GM18909 (cell line): ENCODE results near the gene WDR45.

Experiments used
- ATAC-seq: cut with Tn5 transposase; IDR thresholded peaks from one replicate; pipeline ENCODE4 v1.9.1; 2021; ENCODE audit warnings: mild to moderate bottlenecking; ENCODE audit not compliant: unreplicated experiment, poor library complexity

The WDR45 gene

DNA sequence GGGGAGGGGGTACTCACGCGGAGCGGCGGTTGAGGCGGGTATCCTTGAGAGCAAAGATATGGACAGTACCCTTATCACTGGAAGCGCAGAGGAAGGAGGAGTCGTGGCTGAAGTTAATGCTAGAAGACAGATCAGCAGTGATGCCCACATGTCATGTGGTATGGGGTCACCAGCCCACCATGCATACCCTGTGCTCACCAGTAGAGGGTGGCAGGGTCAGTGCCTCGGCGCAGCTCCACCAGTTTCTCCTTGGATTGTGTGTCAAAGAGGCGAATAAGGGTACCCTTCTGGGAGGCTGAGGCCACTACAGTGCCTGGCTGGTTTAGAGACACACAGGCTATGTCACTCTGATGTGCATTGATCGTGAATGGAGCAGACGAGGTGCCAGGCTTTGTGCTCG, 4.3 kb downstream of the WDR45 start:
- ATAC-seq, result no peak

DNA sequence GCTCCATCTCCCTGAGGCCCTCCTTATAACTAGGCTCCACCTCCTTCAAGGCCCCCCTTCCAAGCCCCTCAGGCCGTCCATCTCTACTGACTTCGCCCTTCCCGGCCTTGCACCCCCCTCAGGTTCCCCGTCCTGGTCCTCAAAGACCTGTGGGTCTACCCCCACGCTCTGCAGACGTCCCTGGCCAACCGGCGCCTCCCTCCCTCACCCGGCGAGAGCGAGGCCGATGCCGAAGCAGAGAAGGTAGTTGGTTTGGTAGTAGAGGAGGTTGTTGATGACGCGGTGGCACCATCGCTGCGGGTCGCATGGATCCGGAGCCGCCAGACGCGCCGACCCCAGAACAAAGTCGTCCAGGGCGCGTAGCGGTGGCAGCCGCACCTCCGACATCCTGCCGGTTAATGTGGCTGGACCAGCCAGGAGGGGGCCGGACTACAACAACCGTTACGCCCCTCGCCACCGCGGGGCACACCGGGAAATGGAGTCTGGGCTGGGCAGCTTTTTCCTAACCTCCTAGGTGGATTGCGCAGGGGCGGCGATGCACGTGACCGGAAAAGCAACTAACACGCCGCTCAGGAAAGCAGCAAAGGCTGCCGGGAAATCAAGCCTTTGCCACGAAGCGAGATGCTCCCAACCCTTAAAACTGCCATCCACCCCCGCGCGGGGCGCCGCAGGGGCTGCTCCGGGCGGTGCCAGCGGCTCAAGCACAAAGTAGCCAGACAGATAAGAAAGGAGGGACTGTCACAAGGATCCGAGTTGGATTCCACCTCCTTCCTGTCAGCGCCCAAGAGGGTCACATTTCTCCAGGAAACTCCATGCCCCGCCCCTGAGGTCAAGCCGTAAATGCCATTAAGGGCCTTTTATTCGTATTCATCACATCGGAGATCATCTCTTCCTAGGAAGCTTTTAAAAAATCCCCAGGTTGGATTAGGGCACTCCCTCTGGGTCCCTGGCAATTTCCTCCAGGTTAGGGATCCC, 5.8 kb downstream of the WDR45 start, which contains the start of gene PRAF2:
Gene PRAF2 (minus strand): TSS at position 402 of the 975 bp plus-strand sequence. CDS start 15 bp downstream, at position 387.
- peak; percentile 87 for ATAC-seq

DNA sequence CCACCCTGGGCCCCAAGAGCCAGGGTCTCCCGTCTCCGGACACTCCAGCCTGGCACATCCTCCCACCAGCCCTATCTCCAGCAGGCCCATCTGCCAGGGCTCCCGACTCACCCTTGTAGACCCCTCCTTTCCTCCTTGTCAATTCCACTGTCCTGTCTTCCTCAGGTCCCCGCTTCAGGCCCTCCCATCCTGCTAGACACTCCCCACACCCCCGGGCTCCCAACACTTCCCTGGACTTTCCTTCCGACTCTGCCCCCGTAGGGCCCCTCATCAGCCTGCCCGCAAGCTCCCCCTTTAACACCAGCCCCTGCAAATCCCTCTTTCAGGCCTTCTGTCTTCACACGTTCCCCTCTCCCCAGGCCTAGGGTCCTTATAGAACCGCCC, 7.0 kb downstream of the WDR45 start:
- no peak for ATAC-seq

DNA sequence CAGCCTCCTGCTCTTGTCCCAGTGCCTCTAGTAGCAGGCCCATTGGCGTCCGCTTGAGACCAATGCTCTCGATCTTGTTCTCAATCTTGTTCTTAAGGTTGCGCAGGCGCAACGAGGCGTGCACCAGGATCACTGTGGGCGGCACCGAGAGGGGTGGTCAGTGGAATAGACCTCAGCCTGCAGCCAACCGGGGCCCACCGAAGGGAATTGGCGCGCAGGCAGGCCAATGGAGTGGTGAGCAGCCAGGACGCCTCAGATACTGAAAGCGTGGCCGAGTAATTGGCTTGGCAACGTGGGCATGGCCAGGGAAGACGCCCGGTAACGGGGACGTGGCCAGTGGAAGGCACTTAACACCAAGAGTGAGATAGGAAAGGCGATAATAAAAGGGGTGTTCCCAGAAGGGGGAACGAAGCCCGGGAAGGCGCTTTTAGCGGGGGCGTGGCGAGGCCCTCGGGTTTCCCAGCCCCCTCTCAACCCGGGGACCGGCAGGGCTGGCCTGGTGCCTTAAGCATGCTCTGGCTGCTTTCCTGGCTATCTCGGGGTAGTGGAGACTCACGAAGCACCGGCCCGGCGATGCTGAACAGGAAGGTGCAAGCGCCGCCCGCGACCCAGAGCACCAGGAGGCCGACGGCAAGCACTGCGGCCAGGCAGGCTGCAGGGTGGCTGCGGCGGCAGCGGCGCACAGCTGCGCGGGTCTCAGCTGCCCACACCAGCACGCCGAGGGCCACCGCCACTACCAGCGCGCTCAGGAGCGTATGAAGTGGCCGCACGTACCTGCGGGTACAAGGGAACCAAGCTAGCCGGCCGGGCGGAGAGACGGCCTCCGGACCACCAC, 7.6 kb downstream of the WDR45 start:
- ATAC-seq, result no peak

DNA sequence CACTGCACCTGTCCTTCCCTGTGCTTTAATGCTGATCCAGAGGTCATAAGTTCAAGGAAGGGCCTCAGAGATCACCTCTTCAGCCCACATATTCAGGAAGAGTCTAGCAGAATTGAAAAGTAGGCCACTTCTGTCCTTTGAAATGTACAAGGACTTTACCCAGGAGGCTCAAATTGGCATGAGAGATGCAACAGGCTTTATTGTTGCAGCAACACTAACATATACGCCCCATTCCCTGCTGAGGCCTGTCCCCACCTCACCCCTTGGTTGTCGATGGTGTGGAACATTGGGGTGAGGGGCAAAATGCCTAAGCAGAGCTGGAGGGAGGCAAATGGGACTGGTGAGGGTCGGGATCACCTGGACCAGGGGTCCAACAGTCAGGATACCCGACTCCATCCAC, 8.7 kb downstream of the WDR45 start:
- no peak for ATAC-seq

DNA sequence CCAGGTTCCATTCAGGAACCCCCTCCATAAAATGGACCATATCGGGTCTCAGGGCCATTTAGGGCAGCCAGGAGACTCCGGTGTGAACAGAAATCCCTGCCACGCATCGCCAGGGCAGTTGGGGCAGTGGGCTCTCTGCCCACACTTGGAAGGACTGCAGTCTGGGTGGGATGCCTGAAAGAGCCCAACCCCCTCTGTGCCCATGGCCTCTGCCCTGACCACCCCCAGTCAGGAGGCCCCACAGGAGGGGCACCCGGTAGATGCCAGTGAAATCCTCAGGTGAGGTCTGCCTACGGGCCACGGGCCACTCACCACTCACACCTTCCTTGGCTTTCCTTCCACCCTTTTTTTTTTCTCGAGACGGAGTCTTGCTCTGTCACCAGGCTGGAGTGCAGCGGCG, 10.6 kb downstream of the WDR45 start:
- ATAC-seq, result no peak

DNA sequence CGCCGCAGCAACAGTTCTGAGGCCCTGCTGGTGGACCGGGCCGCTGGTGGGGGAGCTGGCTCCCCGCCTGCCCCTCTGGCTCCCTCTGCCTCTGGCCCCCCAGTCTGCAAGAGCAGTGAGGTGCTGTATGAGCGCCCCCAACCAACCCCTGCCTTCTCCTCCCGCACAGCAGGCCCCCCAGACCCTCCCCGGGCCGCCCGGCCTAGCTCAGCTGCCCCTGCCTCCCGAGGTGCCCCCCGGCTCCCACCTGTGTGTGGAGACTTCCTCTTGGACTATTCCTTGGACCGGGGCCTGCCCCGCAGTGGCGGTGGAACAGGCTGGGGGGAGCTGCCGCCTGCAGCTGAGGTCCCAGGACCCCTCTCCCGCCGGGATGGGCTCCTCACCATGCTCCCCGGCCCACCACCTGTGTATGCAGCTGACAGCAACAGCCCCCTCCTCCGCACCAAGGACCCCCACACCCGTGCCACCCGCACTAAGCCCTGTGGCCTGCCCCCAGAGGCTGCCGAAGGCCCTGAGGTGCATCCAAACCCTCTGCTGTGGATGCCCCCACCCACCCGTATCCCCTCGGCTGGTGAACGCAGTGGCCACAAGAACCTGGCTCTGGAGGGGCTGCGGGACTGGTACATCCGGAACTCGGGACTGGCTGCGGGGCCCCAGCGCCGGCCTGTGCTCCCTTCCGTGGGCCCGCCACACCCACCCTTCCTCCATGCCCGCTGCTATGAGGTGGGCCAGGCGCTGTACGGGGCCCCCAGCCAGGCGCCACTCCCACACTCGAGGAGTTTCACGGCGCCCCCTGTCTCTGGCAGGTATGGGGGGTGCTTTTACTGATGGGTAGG, 12.2 kb downstream of the WDR45 start:
- ATAC-seq, result no peak

DNA sequence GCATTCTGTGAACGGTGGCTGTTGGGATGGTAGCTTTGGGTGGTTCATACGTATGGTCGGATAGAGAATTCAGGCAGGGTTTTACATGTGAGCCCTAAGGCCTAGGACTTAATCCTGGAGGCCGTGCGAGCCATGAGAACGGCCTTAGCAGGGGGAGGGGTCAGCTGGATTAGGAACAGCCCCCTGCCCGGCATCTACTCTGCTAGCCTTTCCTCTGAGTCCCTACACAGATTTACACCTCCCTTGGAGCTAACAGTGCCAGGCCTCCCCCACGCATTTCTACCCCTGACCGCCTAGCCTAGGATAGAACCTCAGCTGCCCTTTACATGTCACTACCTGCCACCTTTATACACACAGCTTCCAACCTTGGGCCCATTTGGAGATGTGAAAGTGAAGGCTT, 13.0 kb downstream of the WDR45 start:
- no peak for ATAC-seq

DNA sequence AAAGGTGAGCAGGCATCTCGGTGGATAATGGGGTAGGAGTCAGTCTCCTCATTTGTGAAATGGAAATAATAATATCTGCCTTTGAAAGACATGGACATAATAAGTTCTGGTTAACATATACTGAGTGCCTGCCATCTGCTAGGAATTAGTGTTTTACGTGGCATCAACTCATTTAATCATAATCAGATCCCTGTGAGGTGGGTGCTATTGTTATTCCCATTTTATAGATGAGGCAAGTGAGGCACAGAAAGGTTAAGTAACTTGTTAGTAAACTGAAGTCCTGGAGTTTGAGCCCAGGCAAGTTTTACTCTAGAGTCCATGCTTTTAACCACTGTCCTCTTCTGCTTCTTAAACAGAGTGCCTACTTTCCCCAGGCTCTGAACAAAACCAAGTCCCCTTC, 13.4 kb downstream of the WDR45 start:
- no peak for ATAC-seq

DNA sequence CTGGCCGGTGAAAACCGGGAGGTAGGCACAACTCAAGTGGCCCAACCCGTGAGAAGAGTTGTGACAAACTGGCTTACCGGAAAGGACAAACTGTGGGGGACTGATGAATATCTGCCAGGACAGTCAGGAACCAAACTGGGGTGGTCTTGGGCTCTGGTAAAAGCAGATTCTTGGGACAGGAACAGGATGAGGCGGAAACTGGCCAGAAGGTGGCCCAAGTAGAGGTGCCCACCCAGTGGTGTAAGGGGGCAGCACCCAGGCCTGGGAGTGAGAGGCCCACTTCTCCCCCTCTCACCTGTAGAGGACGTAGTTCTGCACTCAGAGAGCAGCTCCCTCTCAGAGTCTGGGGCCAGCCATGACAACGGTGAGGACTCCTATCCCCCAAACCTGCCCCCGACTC, 15.0 kb downstream of the WDR45 start:
- no peak for ATAC-seq

DNA sequence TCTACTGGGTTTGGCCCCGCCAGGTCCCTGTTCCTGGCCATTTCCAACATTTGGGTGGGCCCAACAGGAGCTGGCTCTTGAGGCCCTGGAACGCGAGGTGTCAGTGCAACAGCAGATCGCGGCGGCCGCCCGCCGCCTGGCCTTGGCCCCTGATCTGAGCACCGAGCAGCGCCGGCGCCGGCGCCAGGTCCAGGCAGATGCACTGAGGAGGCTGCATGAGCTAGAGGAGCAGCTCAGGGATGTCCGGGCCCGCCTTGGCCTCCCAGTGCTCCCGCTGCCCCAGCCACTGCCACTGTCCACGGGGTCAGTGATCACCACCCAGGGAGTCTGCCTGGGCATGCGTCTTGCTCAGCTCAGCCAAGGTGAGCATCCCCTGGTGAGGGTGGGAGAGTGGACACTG, 15.4 kb downstream of the WDR45 start:
- no peak for ATAC-seq

DNA sequence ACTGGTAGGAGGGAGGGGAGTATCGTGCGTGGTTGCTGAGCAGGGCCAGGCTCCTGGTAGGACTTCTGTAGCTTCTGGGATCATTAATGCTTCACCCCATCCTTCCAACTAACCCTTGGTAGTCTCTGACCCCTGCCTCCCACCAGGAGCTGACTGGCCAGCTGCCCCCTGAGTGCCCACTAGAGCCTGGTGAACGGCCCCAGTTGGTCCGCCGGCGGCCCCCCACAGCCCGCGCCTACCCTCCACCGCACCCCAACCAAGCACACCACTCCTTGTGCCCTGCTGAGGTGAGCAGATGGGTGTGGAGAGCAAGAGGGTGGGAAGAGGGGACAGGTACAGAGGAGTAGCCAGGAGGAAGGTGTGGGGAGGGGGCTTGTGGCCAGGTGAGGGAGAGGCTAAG, 16.0 kb downstream of the WDR45 start:
- ATAC-seq, result no peak

DNA sequence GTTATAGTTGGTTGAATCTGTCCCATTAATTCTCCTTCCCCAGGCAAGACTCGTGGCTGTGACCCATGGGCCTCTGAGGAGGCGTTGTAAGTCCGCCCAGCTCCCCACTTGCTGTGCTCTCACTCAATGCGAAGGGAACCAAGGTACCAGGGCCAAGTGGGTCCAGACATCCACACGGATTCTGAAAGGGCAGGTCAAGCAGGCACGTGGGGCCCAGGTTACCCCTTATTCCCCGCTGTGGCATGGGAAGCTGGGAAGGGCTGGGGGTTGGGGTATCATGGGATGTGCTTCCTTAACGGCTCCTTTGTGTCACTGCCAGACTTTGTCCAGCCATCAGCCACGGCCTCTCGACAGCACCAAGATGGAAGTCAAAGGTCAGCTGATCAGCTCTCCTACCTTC, 17.8 kb downstream of the WDR45 start:
- no peak for ATAC-seq

DNA sequence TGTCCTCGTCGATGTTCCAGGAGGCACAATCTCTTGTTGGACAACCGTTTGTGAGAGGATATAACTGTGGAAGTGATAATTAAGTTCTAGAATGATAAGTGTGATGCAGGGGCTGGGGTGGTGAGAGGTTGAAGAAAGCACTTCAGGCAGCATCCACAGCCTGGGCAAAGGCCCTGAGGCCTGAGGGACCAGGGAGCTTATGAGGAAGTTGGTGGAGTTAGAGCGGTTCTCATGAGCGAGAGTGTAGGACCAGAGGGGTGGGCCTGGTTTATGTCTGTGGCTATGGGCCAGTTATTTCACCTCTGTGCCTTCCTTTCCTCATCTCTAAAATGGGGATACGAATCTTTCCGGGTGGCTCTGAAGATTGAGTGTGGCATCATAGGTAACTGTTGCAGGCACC, 18.2 kb downstream of the WDR45 start:
- no peak for ATAC-seq

DNA sequence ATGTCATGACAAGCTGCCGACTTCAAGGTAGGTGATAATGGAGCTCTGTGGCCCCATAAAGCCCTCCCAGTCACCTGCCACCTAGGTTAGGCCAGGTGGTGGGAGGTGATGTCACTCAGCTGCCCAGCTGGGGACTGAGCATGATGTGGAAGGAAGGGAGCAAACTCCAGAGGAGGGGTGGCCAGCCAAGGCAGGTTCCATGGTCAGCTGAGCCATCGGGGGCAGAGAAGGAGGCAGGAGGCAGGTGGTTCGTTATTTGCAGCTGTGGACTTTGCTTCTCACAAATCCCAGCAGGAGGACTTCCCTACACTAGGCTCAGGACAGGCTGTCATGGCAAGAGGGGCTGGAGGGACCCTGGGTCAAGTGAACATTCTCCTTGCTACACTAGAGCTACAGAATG, 18.8 kb downstream of the WDR45 start:
- no peak for ATAC-seq

DNA sequence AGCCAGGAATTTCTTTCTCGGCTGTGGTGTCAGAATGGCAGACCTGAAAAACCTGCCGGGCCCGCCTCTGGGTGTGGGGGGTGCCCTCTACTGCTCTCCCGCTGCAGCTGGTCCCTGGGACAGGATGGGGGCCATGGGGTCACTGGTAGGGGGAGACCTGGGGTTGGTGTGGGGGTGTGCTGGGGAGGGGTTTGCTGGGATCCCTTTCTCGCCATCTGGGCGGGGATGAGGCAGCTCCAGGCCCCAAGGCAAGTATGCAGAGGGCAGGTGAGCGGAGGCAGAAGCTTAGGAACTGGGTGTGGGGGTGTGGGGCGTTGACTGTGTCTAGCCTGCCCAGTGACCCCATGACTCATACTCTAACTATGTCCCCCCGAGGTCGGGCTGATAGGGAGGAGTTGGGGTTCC, 20.0 kb downstream of the WDR45 start:
- no peak for ATAC-seq

DNA sequence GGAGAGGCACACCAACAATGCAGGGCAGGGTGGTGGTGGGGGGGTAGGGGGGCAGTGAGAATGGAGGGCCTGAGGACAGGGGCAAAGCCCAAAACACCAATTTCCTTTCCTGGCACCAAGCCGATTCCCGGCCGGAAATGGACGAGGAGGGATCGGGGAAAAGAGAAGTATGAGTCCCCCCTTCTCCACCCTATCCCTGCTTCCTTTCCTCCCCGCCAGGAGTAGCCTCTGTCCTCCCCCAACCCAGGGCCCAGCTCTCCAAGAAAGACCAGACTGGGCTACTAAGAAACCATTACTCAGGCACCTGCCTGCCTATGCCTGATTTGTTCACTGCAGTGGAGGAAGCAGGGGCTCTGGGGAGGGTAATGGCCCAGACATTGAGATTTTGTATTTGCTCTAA, 20.5 kb downstream of the WDR45 start:
- ATAC-seq, result no peak

DNA sequence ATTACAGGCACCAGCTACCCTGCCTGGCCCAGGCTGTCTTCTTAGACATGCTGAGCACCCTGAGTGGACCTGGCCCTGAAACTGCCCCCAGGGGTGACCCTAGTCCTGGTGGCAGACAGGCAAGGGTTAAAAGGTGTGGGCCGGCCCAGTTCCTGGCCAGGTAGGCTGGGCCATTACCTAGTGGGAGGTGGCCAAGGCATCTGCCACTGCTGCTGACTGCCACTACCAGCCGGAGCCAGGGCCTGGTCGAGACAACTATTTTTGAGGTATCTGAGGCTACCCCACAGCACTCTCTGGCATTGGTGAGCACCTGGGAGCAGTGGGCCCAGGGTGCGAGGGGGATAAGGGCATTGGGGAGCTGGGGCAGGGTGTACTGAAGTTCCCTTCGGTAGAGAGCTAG, 20.9 kb downstream of the WDR45 start, which contains the start of gene CCDC120:
Gene CCDC120 (plus strand): TSS at position 206 of the 400 bp plus-strand sequence. CDS start 3,043 bp downstream, outside the sequence.
- ATAC-seq, result no peak

DNA sequence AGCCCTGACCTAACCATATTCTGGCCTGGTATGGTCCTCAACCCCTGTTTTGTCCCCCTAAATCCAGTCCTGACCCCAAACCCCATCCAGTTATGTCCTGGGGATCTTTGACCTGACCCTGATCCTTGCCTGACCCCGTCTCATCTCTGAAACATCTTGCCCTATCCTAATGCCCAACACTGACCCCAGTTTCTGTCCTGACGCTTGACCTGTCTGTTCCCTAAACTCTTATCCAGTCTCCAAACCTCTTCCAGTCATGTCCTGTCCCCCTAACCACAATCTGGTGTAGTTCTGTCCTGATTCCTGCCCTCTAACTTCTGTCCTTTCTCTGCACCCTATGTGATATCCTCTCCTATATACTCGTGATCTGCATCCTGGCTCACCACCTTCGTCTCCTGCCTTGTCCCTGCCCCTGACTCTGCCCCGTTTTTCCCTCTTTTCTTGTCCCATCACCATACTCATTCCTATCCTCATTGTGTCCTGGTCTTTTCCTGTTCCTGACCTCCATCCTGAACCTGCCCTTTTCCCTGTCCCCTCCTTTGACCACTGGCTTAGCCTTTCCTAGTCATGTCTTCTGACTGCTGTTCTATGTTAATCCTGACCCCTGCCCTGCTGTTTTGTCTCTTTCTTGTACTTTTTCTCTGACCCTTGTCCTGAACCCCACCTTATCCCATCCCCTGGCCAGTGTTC, 25.5 kb downstream of the WDR45 start:
- ATAC-seq, result no peak
